Activated CD4-positive, alpha-beta T cell treated with anti-CD3 and anti-CD28 coated beads for 4 hours (primary cell): ENCODE results near the gene DENND2A.
"Not testable (repeated sequence)": the region's sequence is repeated elsewhere in the genome, so short reads cannot be mapped to it uniquely, and the experiment has no call there.

Source experiments
- DNase-seq, 2 donors: peaks; one replicate each; pipeline ENCODE4 v3.0.0-alpha.2; 2020

The DENND2A gene

DNA sequence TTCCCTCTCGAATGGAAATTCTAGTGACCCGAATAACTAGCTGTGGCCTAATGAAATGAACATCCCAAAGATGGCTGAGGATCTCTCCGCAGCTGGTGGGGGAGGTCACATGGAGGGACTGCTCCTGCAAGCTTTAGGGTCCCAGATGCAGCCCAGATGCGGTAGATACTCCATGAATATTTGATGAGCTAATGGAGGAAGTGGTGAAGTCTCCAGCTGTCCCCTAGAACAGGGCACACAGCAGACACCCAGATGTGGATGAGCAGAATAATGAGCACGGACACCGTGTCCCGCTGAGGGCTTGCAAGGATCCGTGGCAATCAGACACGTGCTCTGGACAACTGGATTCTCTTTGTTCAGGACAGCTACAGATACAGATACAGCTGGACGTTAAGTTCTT, 59.2 kb downstream of the DENND2A start:
- no peak for DNase-seq

DNA sequence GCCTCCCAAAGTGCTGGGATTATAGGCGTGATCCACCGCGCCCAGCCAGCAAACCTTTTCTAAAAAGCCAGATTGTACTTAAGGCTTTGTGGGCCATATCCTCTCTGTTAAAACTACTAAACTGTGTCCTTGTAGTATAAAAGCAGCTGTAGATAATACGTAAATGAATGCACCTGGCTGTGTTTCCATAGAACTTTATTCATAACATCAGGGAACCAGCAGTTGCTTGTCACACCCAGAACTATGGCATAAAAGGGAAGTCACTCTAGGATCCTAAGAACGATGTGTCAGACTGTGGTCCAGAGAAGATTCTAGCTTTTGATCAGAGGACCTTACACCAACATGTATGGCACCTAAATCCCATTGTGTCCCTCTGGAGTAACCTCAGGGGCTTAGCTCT, 63.0 kb downstream of the DENND2A start:
- DNase-seq = no peak

DNA sequence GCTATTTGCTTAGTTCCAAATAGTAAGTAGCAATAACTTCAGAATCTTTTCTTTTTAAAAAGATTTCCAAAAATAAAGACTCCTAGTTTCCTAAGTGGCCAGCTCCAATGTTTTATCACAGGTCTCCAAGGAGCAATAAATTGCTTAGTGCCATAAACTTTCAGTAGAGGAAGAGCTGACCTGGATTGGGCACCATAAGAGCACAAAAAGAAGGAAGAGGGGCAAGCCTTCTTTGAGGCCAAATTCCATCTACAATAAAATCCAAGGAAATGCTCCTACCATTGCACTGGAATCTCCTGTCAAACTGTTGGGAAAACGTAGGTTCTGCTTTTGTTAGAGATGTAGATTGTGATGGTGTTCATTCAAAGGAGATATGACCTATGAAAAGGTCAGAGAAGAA, 64.0 kb downstream of the DENND2A start:
- no peak for DNase-seq

GRCh38 chr7:140571538-140572122, 69.0 kb downstream of the DENND2A start:
- DNase-seq = no peak

- no peak for DNase-seq
Observed at GRCh38 chr7:140570120-140570519, 70.5 kb downstream of the DENND2A start.

GRCh38 chr7:140568021-140568813, 72.4 kb downstream of the DENND2A start:
- no peak for DNase-seq

- DNase-seq = not testable (repeated sequence)
Observed at GRCh38 chr7:140566186-140566585, 74.4 kb downstream of the DENND2A start.

DNA sequence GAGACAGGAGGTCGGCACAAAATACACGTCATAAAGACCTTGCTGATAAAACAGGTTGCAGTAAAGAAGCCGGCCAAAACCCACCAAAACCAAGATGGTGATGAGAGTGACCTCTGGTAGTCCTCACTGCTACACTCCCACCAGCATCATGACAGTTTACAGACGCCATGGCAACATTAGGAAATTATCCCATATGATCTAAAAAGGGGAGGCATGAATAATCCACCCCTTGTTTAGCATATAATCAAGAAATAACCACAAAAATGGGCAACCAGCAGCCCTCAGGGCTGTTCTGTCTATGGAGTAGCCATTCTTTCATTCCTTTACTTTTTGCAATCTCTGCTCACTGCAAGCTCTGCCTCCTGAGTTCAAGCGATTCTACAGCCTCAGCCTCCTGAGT, 74.9 kb downstream of the DENND2A start:
- not testable (repeated sequence) for DNase-seq

GRCh38 chr7:140564643-140565042, 76.0 kb downstream of the DENND2A start:
- no peak for DNase-seq

GRCh38 chr7:140562926-140563481, 77.6 kb downstream of the DENND2A start:
- no peak for DNase-seq

DNA sequence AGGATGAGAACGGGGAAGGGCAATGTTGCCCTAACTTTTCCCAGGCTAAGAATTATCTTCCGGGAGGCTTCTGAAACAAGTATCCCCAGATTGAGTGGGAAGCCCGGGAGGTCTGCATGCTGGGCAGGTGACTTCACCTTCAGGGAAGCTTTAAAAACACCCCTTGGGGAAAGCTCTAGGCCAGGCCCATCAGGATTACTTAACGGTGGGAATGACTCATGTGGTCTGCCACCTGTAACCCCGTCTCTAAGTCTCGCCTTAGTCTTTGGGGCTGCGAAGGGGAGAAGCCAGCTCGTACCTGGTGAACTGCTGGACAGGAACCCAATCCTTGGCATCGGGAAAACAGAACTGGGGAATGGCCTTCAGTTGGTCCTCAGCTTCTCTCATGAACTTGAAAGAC, 81.2 kb downstream of the DENND2A start:
- no peak for DNase-seq

DNA sequence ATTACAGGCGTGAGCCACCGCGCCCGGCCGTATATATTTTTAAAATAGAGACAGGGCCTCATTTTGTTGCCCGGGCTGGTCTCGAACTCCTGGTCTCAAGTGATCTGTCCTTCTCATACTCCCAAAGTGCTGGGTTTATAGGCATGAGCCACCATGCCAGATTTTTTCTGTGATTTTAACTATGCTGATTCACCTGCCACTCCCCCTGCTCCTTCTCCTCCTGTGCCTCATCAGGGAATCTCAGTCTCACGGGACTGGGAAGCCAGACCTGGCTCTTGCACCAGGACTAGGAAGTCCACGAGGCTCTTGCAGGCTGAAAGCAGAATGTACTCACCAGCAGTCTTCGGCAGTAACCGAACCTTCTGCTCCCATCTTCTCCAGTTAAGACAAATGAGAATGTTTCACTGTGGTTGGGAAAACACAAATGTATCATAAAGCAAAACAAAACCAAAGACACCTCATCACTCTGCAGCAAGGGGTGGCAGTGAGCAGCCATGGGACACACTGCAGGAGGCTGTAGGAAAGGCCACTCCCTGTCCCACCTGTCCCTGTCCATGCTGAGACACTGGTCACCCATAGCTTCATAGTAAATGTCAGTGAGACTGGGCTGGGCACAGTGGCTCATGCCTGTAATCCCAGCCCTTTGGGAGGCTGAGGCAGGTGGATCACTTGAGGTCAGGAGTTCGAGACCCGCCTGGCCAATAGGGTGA, 82.6 kb downstream of the DENND2A start:
- DNase-seq = no peak

DNA sequence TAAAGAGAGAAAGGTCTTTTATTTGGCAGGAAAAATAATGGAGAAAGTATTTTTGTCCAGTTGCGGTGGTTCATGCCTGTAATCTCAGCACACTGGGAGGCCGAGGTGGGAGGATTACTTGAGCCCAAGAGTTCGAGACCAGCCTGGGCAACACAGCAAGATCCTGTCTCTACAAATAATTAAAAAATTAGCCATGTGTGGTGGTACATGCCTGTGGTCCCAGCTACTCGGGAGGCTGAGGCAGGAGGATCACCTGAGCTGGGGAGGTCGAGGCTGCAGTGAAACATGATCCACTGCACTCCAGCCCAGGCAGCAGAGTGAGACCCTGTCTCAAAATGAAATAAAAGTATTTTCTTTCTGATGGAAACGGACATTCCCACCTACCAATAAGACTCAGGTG, 83.5 kb downstream of the DENND2A start:
- no peak for DNase-seq

DNA sequence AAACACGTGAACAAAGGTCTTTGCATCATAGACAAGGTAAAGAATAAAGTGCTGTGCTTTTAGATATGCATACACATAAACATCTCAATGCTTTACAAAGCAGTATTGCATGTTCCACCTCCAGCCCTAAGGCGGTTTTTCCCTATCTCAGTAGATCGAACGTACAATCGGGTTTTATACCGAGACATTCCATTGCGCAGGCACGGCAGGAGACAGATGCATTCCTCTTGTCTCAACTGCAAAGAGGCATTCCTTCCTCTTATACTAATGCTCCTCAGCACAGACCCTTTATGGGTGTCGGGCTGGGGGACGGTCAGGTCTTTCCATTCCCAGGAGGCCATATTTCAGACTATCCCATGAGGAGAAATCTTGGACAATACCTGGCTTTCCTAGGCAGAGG, 87.4 kb downstream of the DENND2A start:
- not testable (repeated sequence) for DNase-seq

DNA sequence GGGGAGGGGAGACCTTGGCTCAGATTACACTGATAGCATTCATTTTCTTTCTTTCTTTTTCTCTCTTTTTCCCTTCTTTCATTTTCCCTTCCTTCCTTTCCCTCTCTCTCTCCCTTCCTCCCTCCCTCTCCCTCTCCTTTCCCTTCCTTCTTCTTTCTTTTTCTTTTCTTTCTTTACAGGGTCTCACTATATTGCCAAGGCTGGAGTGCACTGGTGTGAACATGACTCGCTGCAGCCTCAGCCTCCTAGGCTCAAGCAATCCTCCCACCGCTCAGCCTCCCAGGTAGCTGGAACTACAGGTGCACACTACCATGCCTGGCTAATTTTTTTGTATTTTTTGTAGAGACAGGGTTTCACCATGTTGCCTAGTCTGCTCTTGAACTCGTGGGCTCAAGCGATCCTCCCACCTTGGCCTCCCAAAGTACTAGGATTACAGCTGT, 88.4 kb downstream of the DENND2A start:
- no peak for DNase-seq

GRCh38 chr7:140551355-140552239, 89.0 kb downstream of the DENND2A start:
- no peak for DNase-seq

GRCh38 chr7:140546947-140547346, 93.7 kb downstream of the DENND2A start:
- no peak for DNase-seq

GRCh38 chr7:140544388-140544826, 96.2 kb downstream of the DENND2A start:
- no peak for DNase-seq

GRCh38 chr7:140542228-140542603, 98.4 kb downstream of the DENND2A start:
- DNase-seq = no peak

DNA sequence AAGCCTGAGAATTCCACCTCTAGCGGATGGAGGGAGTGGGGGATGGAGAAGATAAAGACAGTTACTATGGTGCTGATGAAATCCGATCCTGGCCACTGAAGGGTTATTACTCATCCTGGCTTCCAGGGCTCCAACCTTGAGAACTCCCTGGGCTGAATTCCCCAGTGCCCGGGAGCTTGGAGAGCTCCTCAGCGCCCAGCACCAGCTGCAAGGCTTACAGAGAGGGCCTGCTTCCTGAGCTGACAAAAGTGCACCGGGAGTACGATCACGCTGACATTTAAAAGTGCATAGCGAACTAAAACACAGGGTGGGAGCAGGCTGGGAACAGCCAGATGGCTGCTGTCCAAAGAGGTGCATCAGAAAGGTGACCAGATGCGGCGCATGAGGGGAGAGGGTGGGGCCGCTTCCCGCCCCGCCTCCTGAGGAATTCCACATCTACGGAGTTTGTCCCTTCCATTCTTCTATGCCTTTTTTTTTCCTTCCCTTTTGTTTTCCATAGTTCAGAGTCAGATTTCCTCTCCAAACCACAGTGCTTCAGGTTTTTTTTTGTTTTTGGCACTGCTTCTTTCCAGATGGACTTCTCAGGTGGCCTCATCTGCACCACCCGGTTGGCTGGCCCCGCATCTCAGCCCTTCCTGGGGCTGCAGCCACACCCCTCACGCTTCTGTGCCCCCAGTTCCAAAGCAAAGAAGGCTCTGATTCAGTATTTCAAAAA, 98.9 kb downstream of the DENND2A start:
- no peak for DNase-seq

GRCh38 chr7:140541176-140541512, 99.5 kb downstream of the DENND2A start:
- DNase-seq = no peak
